PC-3 (cell line): ENCODE data around the gene SH2D6. TPM values are rescaled to one million over a fixed set of nuclear protein-coding genes. Genes with fewer than 3 reads are reported as not detected.

Experiments used
- ATAC-seq: fragments of 200-7000 bp; cut with Tn5 transposase; 2 replicates; pipeline ENCODE4 v1.9.1; 2020; ENCODE audit warnings: mild to moderate bottlenecking, moderate library complexity
- BruUV-seq: library from RNA; stranded (reverse); fragments of 400-500 nt; replicated peaks from 2 replicates; lab custom pipeline; 2021; lab: Mats Ljungman, UMichigan
- CTCF ChIA-PET: fragments of 300-600 bp; sonication (Branson Sonifier 250); formaldehyde crosslinking; loops from one replicate; lab custom pipeline; 2022; ENCODE audit warnings: antibody characterized with exemption; lab: Charles Lee
- POLR2A ChIA-PET: fragments of 300-600 bp; sonication (Branson Sonifier 250); formaldehyde crosslinking; loops from one replicate; lab custom pipeline; 2022; ENCODE audit warnings: antibody characterized with exemption; ENCODE audit not compliant: unreplicated experiment; lab: Charles Lee
- DNase-seq: peaks from one replicate; pipeline ENCODE4 v3.0.0-alpha.2; 2015
- H2AFZ ChIP-seq: fragments of 300-600 bp; sonication (generic); 2 replicates; pipeline ENCODE4 v1.6.0; 2016; ENCODE audit warnings: antibody characterized with exemption, low read length
- H3F3A ChIP-seq: fragments of 300-600 bp; sonication (generic); one replicate; pipeline ENCODE4 v1.6.0; 2017; ENCODE audit warnings: antibody characterized with exemption, low read length, control low read depth, mild to moderate bottlenecking; ENCODE audit not compliant: unreplicated experiment
- H3K27ac ChIP-seq: fragments of 300-600 bp; sonication (generic); 2 replicates; pipeline ENCODE4 v1.5.1; 2016; ENCODE audit warnings: mild to moderate bottlenecking, low read length
- H3K27me3 ChIP-seq: fragments of 300-600 bp; sonication (generic); 2 replicates; pipeline ENCODE4 v1.6.1; 2016; ENCODE audit warnings: low read length, mixed read lengths
- H3K36me3 ChIP-seq: fragments of 300-600 bp; sonication (generic); 2 replicates; pipeline ENCODE4 v1.6.1; 2016; ENCODE audit warnings: low read depth, mixed run types, low read length, mixed read lengths
- H3K4me1 ChIP-seq: fragments of 300-600 bp; sonication (generic); 2 replicates; pipeline ENCODE4 v1.5.1; 2016; ENCODE audit warnings: low read length; ENCODE audit not compliant: insufficient read depth
- H3K4me2 ChIP-seq: fragments of 300-600 bp; sonication (generic); 2 replicates; pipeline ENCODE4 v1.6.0; 2016; ENCODE audit warnings: low read length
- H3K4me3 ChIP-seq: fragments of 300-600 bp; sonication (generic); 2 replicates; pipeline ENCODE4 v1.5.1; 2016; ENCODE audit warnings: mild to moderate bottlenecking, low read length, mixed read lengths
- H3K79me2 ChIP-seq: fragments of 300-600 bp; sonication (generic); 2 replicates; pipeline ENCODE4 v1.6.1; 2017; ENCODE audit warnings: low read length, mixed read lengths
- H3K9ac ChIP-seq: fragments of 300-600 bp; sonication (generic); 2 replicates; pipeline ENCODE4 v1.6.0; 2016; ENCODE audit warnings: mild to moderate bottlenecking, low read length
- H3K9me2 ChIP-seq: fragments of 300-600 bp; sonication (generic); replicated peaks from 2 replicates; pipeline ENCODE4 v1.6.1; 2016; ENCODE audit warnings: mixed run types, low read length, mixed read lengths
- H3K9me3 ChIP-seq: fragments of 300-600 bp; sonication (generic); 2 replicates; pipeline ENCODE4 v1.6.1; 2016; ENCODE audit warnings: low read length, mixed read lengths
- H4K20me1 ChIP-seq: fragments of 300-600 bp; sonication (generic); 2 replicates; pipeline ENCODE4 v1.6.1; 2016; ENCODE audit warnings: low read length, mixed read lengths
- EZH2 ChIP-seq: fragments of 300-600 bp; sonication (generic); IDR thresholded peaks from one replicate; pipeline ENCODE4 v1.6.1; 2017; ENCODE audit warnings: antibody characterized with exemption, mild to moderate bottlenecking, low read length; ENCODE audit not compliant: unreplicated experiment
- EZH2phosphoT487 ChIP-seq: fragments of 300-600 bp; sonication (generic); IDR thresholded peaks from 2 replicates; pipeline ENCODE4 v1.6.1; 2018; ENCODE audit warnings: mild to moderate bottlenecking, antibody characterized with exemption, low read length, borderline replicate concordance
- intact Hi-C: fragments of 100-400 bp; cut with micrococcal nuclease; formaldehyde crosslinking; loops from 2 replicates; pipeline ENCODE4 v1.9.0; 2023
- total RNA-seq: library from RNA; depleted of rRNA; stranded (reverse); fragments of >200 nt; gene quantifications from 2 replicates; pipeline ENCODE4 v1.2.3, GENCODE V29; 2014
- TF ChIP-seq, protein P1 (sequence below): fragments of 300-600 bp; sonication (generic); conservative IDR thresholded peaks from 2 replicates; pipeline ENCODE4 v1.5.1; 2017; ENCODE audit warnings: antibody characterized with exemption, low read depth, mild to moderate bottlenecking, low read length

Gene SH2D6
- total RNA-seq, 1 experiment from 2014 or later: not detected

DNA sequence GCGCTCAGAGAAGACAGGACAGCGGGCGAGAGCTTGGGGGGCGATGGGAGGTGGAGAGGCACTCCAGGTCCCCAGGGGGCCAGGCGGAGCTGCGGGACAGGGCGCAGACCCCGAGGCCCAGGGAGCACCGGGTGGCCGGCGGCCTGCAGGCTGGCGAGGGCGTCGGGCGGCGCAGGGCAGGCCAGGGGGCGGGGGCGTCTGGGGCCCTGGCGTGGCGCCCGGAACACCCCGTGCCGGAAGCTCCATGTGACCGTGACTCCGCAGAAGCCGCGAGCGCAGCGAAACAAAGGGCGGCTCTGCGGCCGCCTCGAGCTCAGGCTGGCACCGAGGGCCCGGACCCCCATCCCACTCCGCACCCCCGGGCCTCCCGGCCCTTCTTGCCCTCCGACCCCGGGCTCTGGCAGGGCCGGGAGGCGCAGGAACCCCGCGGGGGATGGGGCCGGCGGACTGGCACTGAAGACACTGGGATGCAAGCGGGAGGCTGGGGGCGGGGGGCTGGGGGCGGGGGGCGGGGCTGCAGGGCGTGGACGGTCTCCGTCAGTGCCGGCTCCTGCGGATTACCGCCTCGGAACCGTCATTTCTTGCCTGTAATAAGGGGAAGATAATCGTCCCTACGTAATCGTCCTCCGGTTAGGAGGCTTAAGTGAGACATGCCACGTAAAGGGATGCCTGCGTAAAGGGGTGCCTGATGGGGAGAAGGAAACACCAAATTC is 19.1 kb downstream of the SH2D6 start:
- no peaks in the 10 kb centered on the region for H3K9me3 ChIP-seq
- peak overlapping the region; percentile 42; the same call in 1 of the 2 replicates for H3K4me3 ChIP-seq
- H2AFZ ChIP-seq: no peak overlapping the region
- BruUV-seq: no TSS peak
- intact Hi-C loops: loop anchor here (5.0 kb wide), 1 partner anchor 60 kb away; no protein-coding TSS in a partner anchor
- CTCF ChIA-PET: no interaction called here
- no peaks in the 10 kb centered on the region for H3K79me2 ChIP-seq
- H3K9me2 ChIP-seq: no peaks in the 10 kb centered on the region
- peak overlapping the region; percentile 52 for H3K4me2 ChIP-seq
- H3K27me3 ChIP-seq: no peaks in the 10 kb centered on the region
- DNase-seq: peak; percentile 36
- POLR2A ChIA-PET: no interaction called here
- H3F3A ChIP-seq: peaks cover 4% of the 10 kb centered on the region
- H3K27ac ChIP-seq: no peak overlapping the region
- H3K36me3 ChIP-seq: no peaks in the 10 kb centered on the region
- H3K4me1 ChIP-seq: peaks cover 34% of the 10 kb centered on the region
- H4K20me1 ChIP-seq: no peaks in the 10 kb centered on the region
- peak overlapping the region; percentile 35; the same call in 1 of the 2 replicates for H3K9ac ChIP-seq
- TF ChIP-seq, protein P1, sequence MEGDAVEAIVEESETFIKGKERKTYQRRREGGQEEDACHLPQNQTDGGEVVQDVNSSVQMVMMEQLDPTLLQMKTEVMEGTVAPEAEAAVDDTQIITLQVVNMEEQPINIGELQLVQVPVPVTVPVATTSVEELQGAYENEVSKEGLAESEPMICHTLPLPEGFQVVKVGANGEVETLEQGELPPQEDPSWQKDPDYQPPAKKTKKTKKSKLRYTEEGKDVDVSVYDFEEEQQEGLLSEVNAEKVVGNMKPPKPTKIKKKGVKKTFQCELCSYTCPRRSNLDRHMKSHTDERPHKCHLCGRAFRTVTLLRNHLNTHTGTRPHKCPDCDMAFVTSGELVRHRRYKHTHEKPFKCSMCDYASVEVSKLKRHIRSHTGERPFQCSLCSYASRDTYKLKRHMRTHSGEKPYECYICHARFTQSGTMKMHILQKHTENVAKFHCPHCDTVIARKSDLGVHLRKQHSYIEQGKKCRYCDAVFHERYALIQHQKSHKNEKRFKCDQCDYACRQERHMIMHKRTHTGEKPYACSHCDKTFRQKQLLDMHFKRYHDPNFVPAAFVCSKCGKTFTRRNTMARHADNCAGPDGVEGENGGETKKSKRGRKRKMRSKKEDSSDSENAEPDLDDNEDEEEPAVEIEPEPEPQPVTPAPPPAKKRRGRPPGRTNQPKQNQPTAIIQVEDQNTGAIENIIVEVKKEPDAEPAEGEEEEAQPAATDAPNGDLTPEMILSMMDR: no peak
- TF ChIP-seq EZH2 (no peak), EZH2phosphoT487 (no peak)
- peak; percentile 5 for ATAC-seq

DNA sequence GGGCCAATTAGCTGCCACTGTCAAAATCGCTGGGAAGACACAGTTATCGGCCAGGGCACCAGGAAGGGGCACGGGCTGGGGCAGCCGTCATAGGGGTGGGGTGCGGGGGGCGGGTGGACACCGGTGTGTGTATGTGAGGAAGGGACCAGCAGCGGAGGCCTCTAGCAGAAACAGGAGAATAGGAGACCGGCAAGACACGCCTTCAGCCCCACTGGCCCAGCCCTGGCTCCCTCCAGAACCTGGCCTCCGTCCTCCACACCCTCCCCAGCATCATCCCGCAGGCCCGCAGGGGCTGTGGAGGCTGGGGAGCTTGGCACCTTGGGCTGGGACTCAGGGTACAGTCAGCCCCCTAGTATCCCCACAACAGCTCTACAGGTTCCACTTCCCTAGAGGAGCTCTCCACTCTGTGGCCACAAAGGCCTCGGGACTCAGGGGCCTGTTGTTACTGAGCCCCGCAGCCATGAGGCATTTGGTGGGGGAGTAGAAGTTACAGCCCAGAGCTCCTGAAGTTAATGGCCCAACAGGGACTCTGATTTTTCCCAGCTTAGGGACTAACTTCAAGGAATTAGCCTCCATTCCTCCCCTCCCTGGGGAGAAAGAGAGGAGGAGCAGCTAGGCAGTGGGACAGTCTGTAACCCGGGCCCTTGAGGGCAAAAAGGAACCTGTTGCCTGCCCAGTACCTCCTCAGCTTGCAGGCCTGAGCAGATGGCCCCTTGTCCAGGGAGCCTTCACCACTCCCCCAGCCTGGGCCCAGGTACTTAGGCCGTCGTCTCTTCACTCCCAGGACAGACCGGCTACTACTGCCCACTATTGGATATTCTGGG is 19.9 kb downstream of the SH2D6 start:
- H3K9me3 ChIP-seq: no peaks in the 10 kb centered on the region
- H3K4me3 ChIP-seq: peak overlapping the region; percentile 42; the same call in 1 of the 2 replicates
- H3K27me3 ChIP-seq: no peaks in the 10 kb centered on the region
- H3F3A ChIP-seq: peaks cover 4% of the 10 kb centered on the region
- DNase-seq (no peak), ATAC-seq (no peak)
- ChIA-PET POLR2A (interaction anchor here (0.9 kb wide), 1 partner anchor 104 kb away, joined by 3 read pairs; no protein-coding TSS in a partner anchor), CTCF (no interaction called here)
- H3K79me2 ChIP-seq: no peaks in the 10 kb centered on the region
- H3K9ac ChIP-seq: peak overlapping the region; percentile 35; the same call in 1 of the 2 replicates
- H4K20me1 ChIP-seq: no peaks in the 10 kb centered on the region
- peaks cover 26% of the 10 kb centered on the region for H3K4me1 ChIP-seq
- H3K36me3 ChIP-seq: no peaks in the 10 kb centered on the region
- H3K9me2 ChIP-seq: no peaks in the 10 kb centered on the region
- intact Hi-C loops: loop anchor here (5.0 kb wide), 1 partner anchor 59 kb away; no protein-coding TSS in a partner anchor
- no peak overlapping the region for H3K27ac ChIP-seq
- peak overlapping the region; percentile 52 for H3K4me2 ChIP-seq
- TF ChIP-seq, protein P1: no peak
- no peak for TF ChIP-seq EZH2
- no peak for TF ChIP-seq EZH2phosphoT487
- no peak overlapping the region for H2AFZ ChIP-seq
- BruUV-seq: TSS peak; percentile 88
